Mesothelial cell of epicardium (in vitro differentiated cells): ENCODE data around the gene GPANK1. TPM values are rescaled to one million over a fixed set of nuclear protein-coding genes. Genes with fewer than 3 reads are reported as not detected.
A peak's percentile ranks its signal among the peaks of the same experiment; 100 is the strongest.

Experiments
- DNase-seq, 2 experiments: peaks; one replicate each; pipeline ENCODE4 v3.0.0; 2021; ENCODE audit warnings: low spot score in 2 of 2; ENCODE audit not compliant: unreplicated experiment in 2 of 2
- H3K27ac Mint-ChIP-seq: 2 replicates; pipeline ENCODE4 v1.8.0; 2021; ENCODE audit warnings: mixed read lengths
- H3K27me3 Mint-ChIP-seq: 2 replicates; pipeline ENCODE4 v1.8.0; 2021; ENCODE audit warnings: low read depth, mixed read lengths
- H3K36me3 Mint-ChIP-seq: 2 replicates; pipeline ENCODE4 v1.8.0; 2021; ENCODE audit warnings: mixed read lengths
- H3K4me1 Mint-ChIP-seq: 2 replicates; pipeline ENCODE4 v1.8.0; 2021; ENCODE audit warnings: mixed read lengths
- H3K4me3 Mint-ChIP-seq: 2 replicates; pipeline ENCODE4 v1.8.0; 2021; ENCODE audit warnings: mild to moderate bottlenecking, moderate library complexity, mixed read lengths
- H3K9me3 Mint-ChIP-seq: 2 replicates; pipeline ENCODE4 v1.8.0; 2021; ENCODE audit warnings: mixed read lengths
- CTCF ChIP-seq: fragments of 200-600 bp; sonication (generic); IDR thresholded peaks from one replicate; pipeline ENCODE4 v1.5.0; 2021; ENCODE audit warnings: antibody characterized with exemption; ENCODE audit not compliant: unreplicated experiment
- total RNA-seq: library from RNA; stranded (reverse); gene quantifications from 3 replicates; pipeline ENCODE4 v1.2.1, GENCODE V29; 2021

The GPANK1 gene
- total RNA-seq, 1 donor from 2014 or later, result 14.8 TPM

- Mint-ChIP-seq H3K4me1 (peaks cover 29% of the 10 kb centered on the region), H3K4me3 (peak within 1 kb of the TSS; percentile 81), H3K9me3 (no peaks in the 10 kb centered on the region), H3K27ac (peak within 1 kb of the TSS; percentile 99), H3K27me3 (no peaks in the 10 kb centered on the region), H3K36me3 (peaks cover 16% of the 10 kb centered on the region)
- DNase-seq, result peak; percentile 92 to 95
- no peak for TF ChIP-seq CTCF
These were observed 44.0 kb downstream of the GPANK1 start, which contains the start of gene PRRC2A for GRCh38 chr6:31620586-31621319. Gene PRRC2A (plus strand): TSS chr6:31620715. CDS start chr6:31622790, 2,075 bp downstream.

GRCh38 chr6:31619805-31620585 is 44.8 kb downstream of the GPANK1 start:
- Mint-ChIP-seq H3K4me1 (peaks cover 33% of the 10 kb centered on the region), H3K36me3 (peaks cover 12% of the 10 kb centered on the region), H3K27ac (peak overlapping the region; percentile 99), H3K27me3 (no peaks in the 10 kb centered on the region), H3K9me3 (no peaks in the 10 kb centered on the region), H3K4me3 (peak overlapping the region; percentile 81)
- no peak for TF ChIP-seq CTCF
- peak; percentile 87 to 93 for DNase-seq

- Mint-ChIP-seq H3K9me3 (no peaks in the 10 kb centered on the region), H3K36me3 (no peaks in the 10 kb centered on the region), H3K4me3 (no peak overlapping the region), H3K27ac (no peak overlapping the region), H3K4me1 (peaks cover 29% of the 10 kb centered on the region), H3K27me3 (no peaks in the 10 kb centered on the region)
- TF ChIP-seq CTCF, result no peak
- no peak for DNase-seq
These were observed 47.8 kb downstream of the GPANK1 start for GRCh38 chr6:31617010-31617409.

GRCh38 chr6:31615748-31616147 is 49.0 kb downstream of the GPANK1 start:
- H3K9me3 Mint-ChIP-seq, result no peaks in the 10 kb centered on the region
- peak overlapping the region; percentile 21 for H3K27ac Mint-ChIP-seq
- H3K4me3 Mint-ChIP-seq, result no peak overlapping the region
- no peak for DNase-seq
- H3K27me3 Mint-ChIP-seq, result no peaks in the 10 kb centered on the region
- peaks cover 26% of the 10 kb centered on the region for H3K4me1 Mint-ChIP-seq
- TF ChIP-seq CTCF, result no peak
- H3K36me3 Mint-ChIP-seq, result no peaks in the 10 kb centered on the region

- H3K27ac Mint-ChIP-seq, result peak within 1 kb of the TSS; percentile 21
- H3K4me1 Mint-ChIP-seq, result peaks cover 31% of the 10 kb centered on the region
These were observed 49.9 kb downstream of the GPANK1 start, which contains the start of gene AIF1 for GRCh38 chr6:31614684-31615578. Gene AIF1 (plus strand): TSS chr6:31615234. CDS start chr6:31615330, 96 bp downstream.

More at GRCh38 chr6:31614684-31615578, 49.9 kb downstream of the GPANK1 start, which contains the start of gene AIF1:
- no peaks in the 10 kb centered on the region for H3K36me3 Mint-ChIP-seq
- no peak for TF ChIP-seq CTCF
- no peak for DNase-seq
- no peaks in the 10 kb centered on the region for H3K9me3 Mint-ChIP-seq
- H3K27me3 Mint-ChIP-seq, result no peaks in the 10 kb centered on the region
- no peak within 1 kb of the TSS for H3K4me3 Mint-ChIP-seq
